Measurements from ENCODE around the gene PSMG2.

GRCh38 chr18:12701161-12701560 lies 1.7 kb upstream of the PSMG2 start:
- TF ChIP-seq CTCF (IDR thresholded peaks at IDR 0.05): no peak
- no peak for TF ChIP-seq POLR2A (IDR thresholded peaks at IDR 0.05)

All from thyroid gland (tissue), 4 donors.